Nucleus accumbens (tissue), 56 donors: ENCODE results near the gene CD2BP2.
"Not testable (repeated sequence)": the region's sequence is repeated elsewhere in the genome, so short reads cannot be mapped to it uniquely, and the experiment has no call there.

Source experiments
- DNase-seq, 56 donors: peaks; one replicate each; lab custom pipeline; 2025; lab: John Stamatoyannopoulos, UW

Gene CD2BP2

DNA sequence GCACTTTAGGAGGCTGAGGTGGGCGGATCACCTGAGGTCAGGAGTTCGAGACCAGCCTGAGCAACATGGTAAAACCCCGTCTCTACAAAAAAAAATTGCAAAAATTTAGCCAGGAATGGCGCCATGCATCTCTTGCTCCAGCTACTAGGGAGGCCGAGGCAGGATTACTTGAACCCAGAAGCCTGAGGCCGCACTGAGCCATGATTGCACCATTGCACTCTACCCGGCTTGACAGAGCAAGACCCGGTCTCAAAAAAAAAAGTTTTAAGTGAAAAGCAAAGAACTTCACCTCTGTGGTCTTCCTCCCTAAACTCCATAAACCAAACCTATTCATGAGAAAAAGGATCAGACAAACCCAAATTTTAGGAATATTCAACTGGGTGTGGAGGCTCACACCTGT lies 7.0 kb downstream of the CD2BP2 start:
- no peak for DNase-seq

DNA sequence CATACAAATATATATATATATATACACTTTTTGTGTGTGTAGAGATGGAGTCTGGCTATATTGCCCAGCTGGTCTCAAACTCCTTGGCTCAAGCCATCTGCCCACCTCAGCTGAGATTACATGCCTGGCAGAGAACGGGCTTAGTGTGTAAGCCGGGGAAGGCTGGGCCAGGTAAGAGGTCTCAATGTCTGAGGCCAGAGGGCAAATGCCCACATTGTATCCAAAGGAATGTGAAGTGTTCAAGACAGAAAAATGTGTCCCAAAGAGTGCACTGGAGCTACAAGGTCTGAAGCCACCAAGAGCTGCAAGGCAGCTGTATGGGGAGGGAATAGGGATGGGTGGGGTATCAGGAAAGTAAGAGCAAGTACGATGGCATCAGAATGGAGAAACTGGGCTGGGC lies 8.8 kb downstream of the CD2BP2 start:
- DNase-seq, result no peak

DNA sequence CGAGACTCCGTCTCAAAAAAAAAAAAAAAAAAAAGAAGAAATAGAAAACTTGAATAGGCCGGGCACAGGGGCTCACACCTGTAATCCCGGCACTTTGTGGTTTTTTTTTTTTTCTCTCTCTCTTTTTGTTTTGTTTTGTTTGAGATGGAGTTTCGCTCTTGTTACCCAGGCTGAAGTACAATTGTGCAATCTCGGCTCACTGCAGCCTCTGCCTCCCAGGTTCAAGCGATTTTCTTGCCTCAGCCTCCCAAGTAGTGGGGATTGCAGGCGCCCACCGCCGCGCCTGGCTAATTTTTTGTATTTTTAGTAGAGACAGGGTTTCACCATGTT lies 11.7 kb downstream of the CD2BP2 start:
- not testable (repeated sequence) for DNase-seq

DNA sequence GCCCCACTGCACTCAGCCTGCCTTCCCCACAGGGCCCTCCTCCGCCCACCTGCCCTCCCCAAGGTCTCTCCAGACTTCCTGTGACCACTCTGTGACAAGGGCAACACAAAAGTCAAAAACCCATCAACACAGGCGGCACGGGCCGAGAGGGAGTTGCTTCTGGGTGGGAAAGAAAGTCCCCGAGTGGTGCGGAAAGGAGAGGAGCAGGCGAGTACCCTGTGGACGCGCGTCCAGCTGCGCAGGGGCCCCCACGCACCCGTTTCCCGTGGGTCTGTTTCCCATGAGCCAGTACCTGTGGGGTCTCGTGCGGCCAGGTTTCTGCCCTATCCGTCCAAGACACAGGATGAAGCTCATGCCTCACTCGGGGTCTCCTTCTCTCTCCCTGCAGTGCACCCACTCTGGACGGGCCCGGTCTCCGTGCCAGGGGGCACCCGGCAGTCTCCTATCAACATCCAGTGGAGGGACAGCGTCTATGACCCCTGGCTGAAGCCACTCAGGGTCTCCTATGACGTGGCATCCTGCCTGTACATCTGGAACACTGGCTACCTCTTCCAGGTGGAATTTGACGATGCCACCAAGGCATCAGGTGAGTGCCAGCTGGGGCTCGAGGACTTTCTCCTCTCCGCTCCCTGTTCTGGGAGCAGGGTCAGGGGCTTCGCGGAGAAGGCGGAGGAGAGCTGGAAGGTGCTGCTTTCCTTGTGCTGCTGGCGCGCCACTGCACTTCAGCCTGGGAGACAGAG lies 12.2 kb downstream of the CD2BP2 start:
- DNase-seq, result no peak

DNA sequence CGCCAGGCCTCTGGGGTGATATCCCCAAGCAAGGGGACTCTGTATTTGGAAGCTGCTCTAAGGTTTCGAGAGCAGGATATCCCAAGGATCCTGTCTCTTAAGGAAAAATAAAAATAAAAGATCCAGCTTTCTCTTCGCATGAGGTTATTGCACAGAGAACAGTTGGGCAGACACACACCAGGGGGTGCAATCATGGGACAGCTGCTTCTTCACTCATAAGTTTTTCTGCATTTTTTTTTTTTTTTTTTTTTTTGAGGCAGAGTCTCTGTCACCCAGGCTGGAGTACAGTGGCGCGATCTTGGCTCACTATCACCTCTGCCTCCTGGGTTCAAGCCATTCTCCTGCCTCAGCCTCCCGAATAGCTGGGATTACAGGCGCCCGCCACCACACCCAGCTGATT lies 13.1 kb downstream of the CD2BP2 start:
- not testable (repeated sequence) for DNase-seq

DNA sequence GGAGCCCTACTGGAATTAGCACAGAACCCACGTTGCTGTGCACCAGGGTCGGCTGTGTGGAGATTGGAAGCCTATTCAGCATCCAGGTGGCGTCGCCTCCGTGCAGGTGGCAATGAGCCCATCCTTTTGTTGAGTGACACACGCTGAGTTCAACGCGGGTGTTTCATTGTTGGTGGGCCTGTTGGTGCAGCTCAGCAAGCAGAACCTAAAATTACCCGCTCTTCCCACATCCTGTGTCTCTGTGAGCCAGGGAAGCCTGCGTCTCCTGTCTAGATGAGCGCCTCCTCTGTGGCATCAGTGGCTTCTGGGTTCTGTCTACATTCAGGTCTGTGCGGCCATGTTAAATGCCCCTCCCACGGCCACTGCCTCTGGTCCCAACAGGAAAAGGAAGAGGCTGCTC lies 14.5 kb downstream of the CD2BP2 start:
- DNase-seq, result peak in 5 of 56 donors; percentile 13 to 45 (median 17)

DNA sequence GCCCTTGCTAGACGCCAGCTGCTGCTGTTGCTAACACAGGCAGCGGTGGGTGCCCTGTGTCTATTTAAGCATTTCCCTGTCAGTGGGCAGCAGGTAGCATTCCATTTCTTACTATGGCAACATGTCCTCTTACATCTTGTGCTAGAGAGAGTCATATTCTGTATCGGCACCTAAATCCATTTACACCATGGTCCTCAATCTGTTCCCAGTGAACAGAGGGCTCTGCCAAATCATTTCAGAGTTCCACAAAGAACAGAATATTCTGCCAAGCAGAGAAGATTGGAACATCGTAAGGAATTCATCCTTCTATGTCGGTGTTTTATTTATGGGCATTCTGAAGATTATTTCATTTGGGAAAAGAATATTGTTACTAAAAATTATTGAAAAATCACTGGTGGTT lies 16.4 kb downstream of the CD2BP2 start:
- not testable (repeated sequence) for DNase-seq

DNA sequence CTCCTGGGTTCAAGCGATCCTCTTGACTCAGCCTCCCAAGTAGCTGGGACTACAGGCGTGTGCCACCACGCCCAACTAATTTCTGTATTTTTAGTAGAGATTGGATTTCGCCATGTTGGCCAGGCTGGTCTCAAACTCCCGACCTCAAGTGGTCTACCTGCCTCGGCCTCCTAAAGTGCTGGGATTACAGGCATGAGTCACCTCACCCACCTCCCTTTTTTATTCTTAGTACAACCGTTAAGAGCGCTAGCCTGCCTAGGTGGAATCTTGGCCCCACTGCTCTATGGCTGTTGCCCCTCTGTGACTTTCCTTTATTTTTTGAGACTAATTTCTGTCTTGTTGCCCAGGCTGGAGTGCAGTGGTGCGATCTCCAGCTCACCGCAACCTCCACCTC lies 17.1 kb downstream of the CD2BP2 start:
- not testable (repeated sequence) for DNase-seq

DNA sequence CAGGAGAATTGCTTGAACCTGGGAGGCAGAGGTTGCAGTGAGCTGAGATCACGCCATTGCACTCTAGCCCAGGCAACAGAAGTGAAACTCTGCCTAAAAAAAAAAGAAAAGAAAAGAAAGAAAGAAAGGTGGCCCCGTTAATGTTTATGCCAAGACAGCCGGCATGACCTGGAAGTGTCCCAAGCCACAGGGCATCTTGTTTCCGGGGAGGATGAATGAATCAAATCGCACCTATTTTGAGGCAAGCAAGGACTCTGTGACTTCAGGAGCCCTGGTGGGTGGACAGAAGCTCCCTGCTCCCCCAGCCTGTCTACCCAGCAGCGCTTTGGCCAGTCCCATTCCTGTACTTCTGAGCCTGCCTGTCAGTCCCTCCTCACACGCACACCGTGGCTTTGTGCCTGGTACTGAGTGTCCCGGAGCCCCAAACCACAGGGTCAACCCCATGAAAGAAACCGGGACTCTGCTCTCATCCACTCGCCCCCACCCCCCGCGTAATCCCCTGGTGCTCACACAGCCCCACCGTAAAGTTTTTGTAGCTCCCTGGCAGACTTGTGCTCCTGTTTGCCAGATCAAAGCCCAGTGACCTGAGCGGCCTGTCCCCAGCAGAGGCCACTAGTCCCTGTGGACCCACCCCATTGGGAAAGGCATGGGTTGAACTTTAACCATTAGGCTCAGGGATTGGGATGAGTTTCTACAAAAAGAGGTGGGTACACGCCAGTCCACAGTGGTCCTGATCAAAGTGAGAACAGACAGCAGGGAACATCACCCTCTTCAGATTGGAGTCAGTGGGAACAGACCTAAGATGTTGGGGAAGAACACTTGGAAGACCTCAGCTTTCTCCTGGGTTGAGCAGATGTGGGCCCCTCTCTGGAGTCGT lies 19.3 kb downstream of the CD2BP2 start:
- peak in 4 of 56 donors; percentile 19 to 46 (median 33) for DNase-seq

DNA sequence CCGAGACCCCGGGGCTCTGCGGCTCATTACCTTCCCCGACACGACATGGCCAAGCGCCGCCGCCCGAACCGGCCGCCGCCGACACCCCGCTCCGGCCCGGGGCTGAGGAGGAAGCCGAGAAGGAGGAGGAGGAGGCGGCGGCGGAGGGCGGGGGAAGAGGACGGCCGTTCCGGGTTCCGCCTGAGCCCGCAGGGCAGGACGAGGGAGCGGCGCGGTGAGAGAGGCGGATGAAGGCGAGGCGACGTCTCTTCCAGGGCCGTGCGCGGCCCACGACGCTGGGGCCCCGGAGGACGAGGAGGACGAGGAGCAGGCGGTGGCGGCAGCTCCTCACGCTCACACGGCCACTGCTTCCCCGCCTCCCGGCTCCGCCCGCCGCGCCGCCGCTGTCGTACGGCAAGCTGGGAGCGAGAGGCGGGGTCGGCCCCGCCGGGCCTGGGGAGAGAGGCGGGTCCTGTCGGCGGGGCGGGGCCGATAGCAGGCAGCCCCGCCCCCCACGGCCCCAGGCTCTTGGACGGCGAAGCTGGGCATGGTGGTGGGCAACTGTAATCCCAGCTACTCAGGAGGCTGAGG lies 20.0 kb downstream of the CD2BP2 start:
- DNase-seq, result peak in 49 of 56 donors; percentile 24 to 90 (median 67)

DNA sequence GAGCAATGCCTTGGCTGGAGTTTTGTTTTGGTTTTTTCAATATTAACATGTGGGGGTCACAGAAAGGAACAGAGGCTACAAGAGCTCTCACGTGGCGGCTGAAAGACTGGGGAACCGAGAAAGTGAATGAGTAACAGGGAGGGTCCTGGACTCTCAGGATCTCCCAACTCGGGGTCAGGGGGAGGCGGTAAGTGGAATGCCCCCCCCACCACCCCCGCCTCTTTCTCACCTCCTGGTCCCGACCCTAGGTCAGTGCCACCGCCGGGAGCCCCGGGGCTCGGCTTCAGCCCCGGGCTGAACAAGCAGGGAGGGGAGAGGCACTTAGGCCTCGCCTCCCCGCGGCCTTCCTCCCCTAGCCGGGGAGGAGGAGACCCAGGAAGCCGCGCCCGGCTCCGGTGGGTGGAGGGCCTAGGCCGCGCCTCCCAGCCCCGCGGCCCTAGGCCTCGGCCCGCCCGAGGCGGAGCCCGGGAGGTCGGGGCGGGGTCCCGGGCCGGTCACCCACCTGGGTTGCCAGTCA lies 20.6 kb downstream of the CD2BP2 start:
- peak in 16 of 56 donors; percentile 6 to 65 (median 34) for DNase-seq

DNA sequence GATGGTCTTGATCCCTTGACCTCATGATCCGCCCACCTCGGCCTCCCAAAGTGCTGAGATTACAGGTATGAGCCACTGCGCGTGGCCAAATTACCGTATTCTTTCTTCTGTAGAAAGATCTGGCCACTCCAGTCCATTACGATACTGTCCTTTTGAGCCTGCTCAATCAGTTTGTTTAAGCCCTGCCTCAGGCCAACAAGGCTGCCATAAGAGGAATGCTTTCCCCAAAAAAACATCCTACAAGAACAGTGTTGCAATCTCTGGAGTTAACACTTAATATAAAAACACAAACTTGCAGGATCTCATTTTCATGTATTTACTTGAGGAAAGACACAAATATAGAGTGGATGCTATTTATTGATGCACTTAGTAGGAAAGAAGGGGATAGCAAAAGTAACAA lies 30.9 kb downstream of the CD2BP2 start:
- not testable (repeated sequence) for DNase-seq

DNA sequence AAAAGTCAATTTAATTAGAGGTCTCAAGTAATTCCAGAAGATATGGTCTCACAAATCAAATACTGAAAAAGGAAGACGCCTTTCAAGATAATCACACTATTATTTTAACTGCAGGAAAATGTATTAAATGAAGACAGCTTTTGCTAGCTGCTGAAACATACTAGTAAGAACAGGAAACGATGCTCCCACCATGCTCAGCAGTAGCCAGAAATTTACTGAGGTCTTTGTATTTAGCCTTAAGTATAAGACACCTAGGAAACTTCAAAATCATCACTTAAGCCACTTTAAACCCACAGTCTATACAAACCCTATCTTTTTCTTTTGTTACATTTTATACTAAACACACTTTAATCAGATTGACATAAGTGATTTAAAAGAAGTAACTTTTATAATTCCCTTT lies 36.5 kb downstream of the CD2BP2 start:
- not testable (repeated sequence) for DNase-seq

DNA sequence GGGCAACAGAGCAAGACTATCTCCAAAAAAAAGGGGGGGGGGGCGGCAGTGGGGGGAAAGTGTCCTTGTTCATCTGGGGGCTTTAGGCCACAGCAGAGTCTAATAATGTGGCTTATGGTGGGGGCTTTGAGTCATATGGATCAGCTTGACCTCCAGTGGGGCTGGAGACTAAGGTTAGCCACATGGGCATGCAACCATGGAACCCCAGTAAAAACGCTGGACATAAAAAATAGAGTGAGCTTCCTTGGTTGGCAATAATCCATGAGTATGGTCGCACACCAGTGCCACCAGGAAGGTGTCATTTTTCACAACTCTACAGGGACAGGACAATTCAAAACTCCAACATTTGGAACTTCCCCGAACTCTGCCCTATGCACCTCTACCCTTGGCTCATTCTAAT lies 44.2 kb downstream of the CD2BP2 start:
- DNase-seq, result not testable (repeated sequence)

DNA sequence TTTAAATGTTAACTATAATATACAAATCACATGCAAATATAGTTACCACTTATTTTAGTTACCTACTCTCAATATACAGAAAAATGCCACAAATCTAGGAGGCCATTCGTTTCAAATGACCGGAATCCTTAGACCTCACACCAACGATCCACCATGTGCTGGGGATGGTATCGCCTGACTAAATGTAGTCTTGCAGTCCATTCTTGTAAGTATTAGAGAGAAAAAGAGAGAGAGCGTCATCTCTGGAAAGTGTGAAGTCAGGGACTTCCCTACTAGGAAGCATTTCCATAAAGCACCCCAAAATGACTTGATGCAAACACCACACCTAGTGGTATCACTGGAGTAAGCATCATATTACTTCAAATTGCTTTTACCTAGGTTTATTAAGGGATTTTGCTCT lies 45.9 kb downstream of the CD2BP2 start:
- DNase-seq, result not testable (repeated sequence)
